Measurements from ENCODE around the gene AOPEP. TPM values are rescaled to one million over a fixed set of nuclear protein-coding genes. Genes with fewer than 3 reads are reported as not detected.

AOPEP gene
- total RNA-seq, 2 experiments from 2014 or later: 10.7 to 12.2 TPM

- Mint-ChIP-seq H3K36me3 (peaks cover 2% of the 10 kb centered on the region), H3K4me3 (no peak overlapping the region), H3K27me3 (no peaks in the 10 kb centered on the region), H3K27ac (no peak overlapping the region), H3K9me3 (no peaks in the 10 kb centered on the region), H3K4me1 (ENCODE audit: low read depth) (no peaks in the 10 kb centered on the region)
- no peak for DNase-seq
- intact Hi-C loops (cut with micrococcal nuclease): no loop called here
- CTCF ChIA-PET: no interaction called here
- POLR2A ChIA-PET: no interaction called here
Measured at GRCh38 chr9:94971378-94972131, 245.1 kb downstream of the AOPEP start.

GRCh38 chr9:94973451-94973941 lies 247.0 kb downstream of the AOPEP start:
- Mint-ChIP-seq H3K4me1 (ENCODE audit: low read depth) (no peaks in the 10 kb centered on the region), H3K27me3 (no peaks in the 10 kb centered on the region), H3K36me3 (no peaks in the 10 kb centered on the region), H3K4me3 (no peak overlapping the region), H3K27ac (no peak overlapping the region), H3K9me3 (no peaks in the 10 kb centered on the region)
- POLR2A ChIA-PET: no interaction called here
- intact Hi-C loops (cut with micrococcal nuclease): no loop called here
- CTCF ChIA-PET: no interaction called here
- no peak for DNase-seq

GRCh38 chr9:94974154-94974879 lies 247.8 kb downstream of the AOPEP start:
- ChIA-PET POLR2A (no interaction called here), CTCF (no interaction called here)
- no peaks in the 10 kb centered on the region for H3K27me3 Mint-ChIP-seq
- no peaks in the 10 kb centered on the region for H3K4me1 Mint-ChIP-seq (ENCODE audit: low read depth)
- DNase-seq: no peak
- H3K27ac Mint-ChIP-seq: no peak overlapping the region
- H3K4me3 Mint-ChIP-seq: no peak overlapping the region
- no peaks in the 10 kb centered on the region for H3K9me3 Mint-ChIP-seq
- no peaks in the 10 kb centered on the region for H3K36me3 Mint-ChIP-seq
- intact Hi-C loops (cut with micrococcal nuclease): no loop called here

GRCh38 chr9:94975480-94975879 lies 249.0 kb downstream of the AOPEP start:
- no peak for DNase-seq
- POLR2A ChIA-PET: no interaction called here
- Mint-ChIP-seq H3K4me1 (ENCODE audit: low read depth) (no peaks in the 10 kb centered on the region), H3K4me3 (no peak overlapping the region), H3K9me3 (no peaks in the 10 kb centered on the region), H3K27ac (no peak overlapping the region), H3K27me3 (no peaks in the 10 kb centered on the region), H3K36me3 (no peaks in the 10 kb centered on the region)
- CTCF ChIA-PET: no interaction called here
- intact Hi-C loops (cut with micrococcal nuclease): no loop called here

- no peaks in the 10 kb centered on the region for H3K9me3 Mint-ChIP-seq
- H3K4me3 Mint-ChIP-seq: no peak overlapping the region
- no peaks in the 10 kb centered on the region for H3K27me3 Mint-ChIP-seq
- CTCF ChIA-PET: no interaction called here
- DNase-seq: no peak
- H3K4me1 Mint-ChIP-seq (ENCODE audit: low read depth): no peaks in the 10 kb centered on the region
- H3K36me3 Mint-ChIP-seq: no peaks in the 10 kb centered on the region
- POLR2A ChIA-PET: no interaction called here
- H3K27ac Mint-ChIP-seq: no peak overlapping the region
- intact Hi-C loops (cut with micrococcal nuclease): no loop called here
Measured at GRCh38 chr9:94976077-94976476, 249.6 kb downstream of the AOPEP start.

GRCh38 chr9:94977416-94977815 lies 250.9 kb downstream of the AOPEP start:
- H3K36me3 Mint-ChIP-seq: no peaks in the 10 kb centered on the region

GRCh38 chr9:94979904-94980507 lies 253.5 kb downstream of the AOPEP start:
- Mint-ChIP-seq H3K27ac (no peak overlapping the region), H3K36me3 (no peaks in the 10 kb centered on the region), H3K27me3 (no peaks in the 10 kb centered on the region), H3K4me3 (no peak overlapping the region), H3K4me1 (ENCODE audit: low read depth) (peaks cover 7% of the 10 kb centered on the region), H3K9me3 (no peaks in the 10 kb centered on the region)
- DNase-seq: no peak
- ChIA-PET POLR2A (no interaction called here), CTCF (interaction anchor here (1.4 kb wide), 1 partner anchor 298 kb away, joined by 4 read pairs; no protein-coding TSS in a partner anchor)
- intact Hi-C loops (cut with micrococcal nuclease): no loop called here

More at GRCh38 chr9:94977416-94977815, 250.9 kb downstream of the AOPEP start:
- ChIA-PET POLR2A (interaction anchor here (0.6 kb wide), 1 partner anchor 164 kb away, joined by 3 read pairs; no protein-coding TSS in a partner anchor), CTCF (no interaction called here)
- Mint-ChIP-seq H3K27ac (no peak overlapping the region), H3K9me3 (no peaks in the 10 kb centered on the region), H3K4me3 (no peak overlapping the region), H3K27me3 (no peaks in the 10 kb centered on the region), H3K4me1 (ENCODE audit: low read depth) (peaks cover 3% of the 10 kb centered on the region)
- intact Hi-C loops (cut with micrococcal nuclease): no loop called here
- no peak for DNase-seq

- POLR2A ChIA-PET: interaction anchor here (0.8 kb wide), 1 partner anchor 13 kb away, joined by 3 read pairs; no protein-coding TSS in a partner anchor
- H3K9me3 Mint-ChIP-seq: no peaks in the 10 kb centered on the region
Measured at GRCh38 chr9:94980947-94981722, 254.6 kb downstream of the AOPEP start.

GRCh38 chr9:94981723-94982090 lies 255.2 kb downstream of the AOPEP start:
- ChIA-PET POLR2A (no interaction called here), CTCF (no interaction called here)
- DNase-seq: no peak
- peaks cover 7% of the 10 kb centered on the region for H3K4me1 Mint-ChIP-seq (ENCODE audit: low read depth)
- intact Hi-C loops (cut with micrococcal nuclease): no loop called here
- no peaks in the 10 kb centered on the region for H3K36me3 Mint-ChIP-seq
- no peak overlapping the region for H3K4me3 Mint-ChIP-seq
- H3K9me3 Mint-ChIP-seq: no peaks in the 10 kb centered on the region
- H3K27me3 Mint-ChIP-seq: no peaks in the 10 kb centered on the region
- no peak overlapping the region for H3K27ac Mint-ChIP-seq

More at GRCh38 chr9:94980947-94981722, 254.6 kb downstream of the AOPEP start:
- Mint-ChIP-seq H3K4me1 (ENCODE audit: low read depth) (peaks cover 7% of the 10 kb centered on the region), H3K27me3 (no peaks in the 10 kb centered on the region), H3K4me3 (no peak overlapping the region), H3K36me3 (no peaks in the 10 kb centered on the region), H3K27ac (no peak overlapping the region)
- DNase-seq: no peak
- intact Hi-C loops (cut with micrococcal nuclease): no loop called here
- CTCF ChIA-PET: interaction anchor here (1.4 kb wide), 1 partner anchor 299 kb away, joined by 4 read pairs; no protein-coding TSS in a partner anchor

GRCh38 chr9:94982211-94982610 lies 255.7 kb downstream of the AOPEP start:
- POLR2A ChIA-PET: no interaction called here
- Mint-ChIP-seq H3K27me3 (no peaks in the 10 kb centered on the region), H3K27ac (no peak overlapping the region), H3K4me3 (no peak overlapping the region), H3K36me3 (no peaks in the 10 kb centered on the region), H3K9me3 (no peaks in the 10 kb centered on the region), H3K4me1 (ENCODE audit: low read depth) (peaks cover 7% of the 10 kb centered on the region)
- CTCF ChIA-PET: no interaction called here
- intact Hi-C loops (cut with micrococcal nuclease): no loop called here
- no peak for DNase-seq

GRCh38 chr9:94983552-94983951 lies 257.1 kb downstream of the AOPEP start:
- CTCF ChIA-PET: interaction anchor here (1.4 kb wide), 1 partner anchor 144 kb away, joined by 3 read pairs; no protein-coding TSS in a partner anchor
- Mint-ChIP-seq H3K27me3 (no peaks in the 10 kb centered on the region), H3K4me1 (ENCODE audit: low read depth) (peaks cover 7% of the 10 kb centered on the region), H3K36me3 (no peaks in the 10 kb centered on the region), H3K27ac (no peak overlapping the region), H3K4me3 (no peak overlapping the region), H3K9me3 (no peaks in the 10 kb centered on the region)
- POLR2A ChIA-PET: no interaction called here
- no peak for DNase-seq
- intact Hi-C loops (cut with micrococcal nuclease): no loop called here

All from activated CD4-positive, alpha-beta memory T cell treated with anti-CD3 and anti-CD28 coated beads for 36 hours (primary cell).